Endodermal cell (in vitro differentiated cells): Measurements from ENCODE around the gene ABLIM1. TPM values are rescaled to one million over a fixed set of nuclear protein-coding genes. Genes with fewer than 3 reads are reported as not detected.

Source experiments
- DNase-seq: peaks from one replicate; pipeline ENCODE4 v3.0.0-alpha.2; 2017
- H3K27ac ChIP-seq: 2 replicates; pipeline ENCODE4 v1.5.1; 2013; ENCODE audit warnings: mild to moderate bottlenecking, low read depth, low read length, moderate library complexity
- H3K27me3 ChIP-seq: 2 replicates; pipeline ENCODE4 v1.6.1; 2013; ENCODE audit warnings: mild to moderate bottlenecking, low read length, moderate library complexity; ENCODE audit not compliant: insufficient read depth, control insufficient read depth, poor library complexity, severe bottlenecking
- H3K36me3 ChIP-seq: 2 replicates; pipeline ENCODE4 v1.7.0; 2013; ENCODE audit warnings: mild to moderate bottlenecking, low read length, moderate library complexity; ENCODE audit not compliant: control insufficient read depth, insufficient read depth
- H3K4me1 ChIP-seq: one replicate; pipeline ENCODE4 v1.7.0; 2013; ENCODE audit warnings: low read length; ENCODE audit not compliant: control insufficient read depth, insufficient read depth
- H3K4me3 ChIP-seq: 2 replicates; pipeline ENCODE4 v1.5.1; 2013; ENCODE audit warnings: mild to moderate bottlenecking, low read length, moderate library complexity
- H3K9ac ChIP-seq: 2 replicates; pipeline ENCODE4 v1.6.1; 2013; ENCODE audit warnings: mild to moderate bottlenecking, low read length, moderate library complexity; ENCODE audit not compliant: poor library complexity, severe bottlenecking; ENCODE audit errors: extremely low read depth
- H3K9me3 ChIP-seq: 2 replicates; pipeline ENCODE4 v1.6.1; 2013; ENCODE audit warnings: mild to moderate bottlenecking, low read length, moderate library complexity; ENCODE audit not compliant: control insufficient read depth
- H3K27ac Mint-ChIP-seq: 2 replicates; pipeline ENCODE4 v1.8.0; 2020; ENCODE audit warnings: mixed read lengths
- H3K27me3 Mint-ChIP-seq: 2 replicates; pipeline ENCODE4 v1.8.0; 2021; ENCODE audit warnings: mild to moderate bottlenecking, mixed read lengths; ENCODE audit not compliant: insufficient read depth
- H3K36me3 Mint-ChIP-seq: 2 replicates; pipeline ENCODE4 v1.8.0; 2020; ENCODE audit warnings: low read depth, mixed read lengths
- H3K4me1 Mint-ChIP-seq: 2 replicates; pipeline ENCODE4 v1.8.0; 2020; ENCODE audit warnings: mixed read lengths
- H3K4me3 Mint-ChIP-seq: 2 replicates; pipeline ENCODE4 v1.8.0; 2020; ENCODE audit warnings: mild to moderate bottlenecking, moderate library complexity, mixed read lengths
- H3K9me3 Mint-ChIP-seq: 2 replicates; pipeline ENCODE4 v1.8.0; 2020; ENCODE audit warnings: mild to moderate bottlenecking, mixed read lengths
- WGBS, 2 experiments: methylation state at CpG; one replicate each; pipeline versions ENCODE4 v1.1.5 to v1.1.7; 2013; ENCODE audit warnings: missing lambda C conversion rate in 2 of 2, mixed read lengths in 1 of 2; ENCODE audit not compliant: insufficient coverage in 1 of 2, insufficient read length in 1 of 2; 5-methylcytosine and 5-hydroxymethylcytosine counted together
- total RNA-seq, 2 donors: library from RNA; stranded (reverse); fragmentation: NEBNext Ultra II Directional in 1 of 2; extraction: Animal tissue kit (Norgen Biotek cat#: 25700) in 1 of 2; gene quantifications; 2 replicates in 1 of 2; 3 replicates in 1 of 2; pipeline ENCODE4 v1.2.1, GENCODE V29; 2021
- TF ChIP-seq, protein P1 (sequence below): fragments of 200-600 bp; sonication (generic); conservative IDR thresholded peaks from 2 replicates; pipeline ENCODE4 v1.5.0; 2021; ENCODE audit warnings: antibody characterized with exemption, mild to moderate bottlenecking

Gene ABLIM1
- total RNA-seq, 2 donors from 2014 or later: 39.3 to 49.3 TPM

DNA sequence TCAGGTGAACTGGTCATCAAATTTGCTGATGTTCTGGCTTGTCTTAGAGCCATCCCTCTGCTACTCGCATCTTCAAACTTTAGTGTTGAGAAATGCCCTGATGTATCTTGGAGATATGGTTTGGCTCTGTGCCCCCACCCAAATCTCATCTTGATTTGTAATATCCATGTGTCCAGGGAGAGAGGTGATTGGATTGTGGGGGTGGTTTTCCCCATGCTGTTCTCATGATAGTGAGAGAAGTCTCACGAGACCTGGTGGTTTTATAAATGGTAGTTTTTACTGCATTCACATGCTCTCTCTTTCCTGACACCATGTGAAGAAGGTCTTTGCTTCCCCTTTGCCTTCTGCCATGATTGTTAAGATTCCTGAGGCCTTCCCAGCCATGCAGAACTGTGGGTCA, 179.8 kb downstream of the ABLIM1 start:
- H3K9me3 ChIP-seq: no peaks in the 10 kb centered on the region
- no peaks in the 10 kb centered on the region for H3K27me3 Mint-ChIP-seq
- TF ChIP-seq, protein P1, sequence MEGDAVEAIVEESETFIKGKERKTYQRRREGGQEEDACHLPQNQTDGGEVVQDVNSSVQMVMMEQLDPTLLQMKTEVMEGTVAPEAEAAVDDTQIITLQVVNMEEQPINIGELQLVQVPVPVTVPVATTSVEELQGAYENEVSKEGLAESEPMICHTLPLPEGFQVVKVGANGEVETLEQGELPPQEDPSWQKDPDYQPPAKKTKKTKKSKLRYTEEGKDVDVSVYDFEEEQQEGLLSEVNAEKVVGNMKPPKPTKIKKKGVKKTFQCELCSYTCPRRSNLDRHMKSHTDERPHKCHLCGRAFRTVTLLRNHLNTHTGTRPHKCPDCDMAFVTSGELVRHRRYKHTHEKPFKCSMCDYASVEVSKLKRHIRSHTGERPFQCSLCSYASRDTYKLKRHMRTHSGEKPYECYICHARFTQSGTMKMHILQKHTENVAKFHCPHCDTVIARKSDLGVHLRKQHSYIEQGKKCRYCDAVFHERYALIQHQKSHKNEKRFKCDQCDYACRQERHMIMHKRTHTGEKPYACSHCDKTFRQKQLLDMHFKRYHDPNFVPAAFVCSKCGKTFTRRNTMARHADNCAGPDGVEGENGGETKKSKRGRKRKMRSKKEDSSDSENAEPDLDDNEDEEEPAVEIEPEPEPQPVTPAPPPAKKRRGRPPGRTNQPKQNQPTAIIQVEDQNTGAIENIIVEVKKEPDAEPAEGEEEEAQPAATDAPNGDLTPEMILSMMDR: no peak
- peaks cover 28% of the 10 kb centered on the region for H3K4me1 Mint-ChIP-seq
- H3K27me3 ChIP-seq: no peaks in the 10 kb centered on the region
- H3K4me1 ChIP-seq: peaks cover 8% of the 10 kb centered on the region
- H3K27ac Mint-ChIP-seq: no peak overlapping the region
- no peak overlapping the region for H3K4me3 ChIP-seq
- no peak overlapping the region for H3K4me3 Mint-ChIP-seq
- no peaks in the 10 kb centered on the region for H3K36me3 ChIP-seq
- 83 to 98% methylated on average over 1 to 2 of the region's 2 CpGs for WGBS, 2 experiments
- H3K36me3 Mint-ChIP-seq: no peaks in the 10 kb centered on the region
- H3K27ac ChIP-seq: no peak overlapping the region
- DNase-seq: no peak
- no peaks in the 10 kb centered on the region for H3K9me3 Mint-ChIP-seq
- no peak overlapping the region for H3K9ac ChIP-seq

DNA sequence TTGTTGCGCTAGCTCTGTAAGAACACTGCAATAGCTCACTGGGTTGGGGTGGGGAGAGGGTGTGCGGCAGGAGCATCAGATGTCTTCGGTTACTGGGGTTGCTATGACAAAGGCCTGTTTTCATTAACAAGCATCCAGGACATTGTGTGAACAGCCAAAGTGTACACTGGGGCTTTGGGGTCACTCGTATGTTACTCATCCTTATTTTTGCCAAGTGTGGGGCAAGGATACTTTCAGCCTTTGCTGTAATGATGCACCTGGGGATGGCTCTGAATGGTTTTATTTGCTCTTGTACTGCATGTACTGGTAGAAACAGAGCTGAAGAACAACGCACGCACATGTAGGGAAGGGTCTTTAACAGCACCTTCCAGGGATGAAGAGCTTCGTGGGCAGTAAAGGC, 180.8 kb downstream of the ABLIM1 start:
- TF ChIP-seq, protein P1: no peak
- WGBS, 2 experiments: 93 to 95% methylated on average over 5 to 7 of the region's 7 CpGs
- DNase-seq: no peak
- Histone ChIP-seq H3K9me3 (no peaks in the 10 kb centered on the region), H3K4me3 (no peak overlapping the region), H3K27ac (no peak overlapping the region), H3K36me3 (no peaks in the 10 kb centered on the region), H3K9ac (no peak overlapping the region), H3K4me1 (peaks cover 15% of the 10 kb centered on the region), H3K27me3 (no peaks in the 10 kb centered on the region)
- no peak overlapping the region for H3K4me3 Mint-ChIP-seq
- H3K9me3 Mint-ChIP-seq: no peaks in the 10 kb centered on the region
- no peaks in the 10 kb centered on the region for H3K27me3 Mint-ChIP-seq
- peaks cover 34% of the 10 kb centered on the region for H3K4me1 Mint-ChIP-seq
- H3K36me3 Mint-ChIP-seq: no peaks in the 10 kb centered on the region
- H3K27ac Mint-ChIP-seq: no peak overlapping the region

DNA sequence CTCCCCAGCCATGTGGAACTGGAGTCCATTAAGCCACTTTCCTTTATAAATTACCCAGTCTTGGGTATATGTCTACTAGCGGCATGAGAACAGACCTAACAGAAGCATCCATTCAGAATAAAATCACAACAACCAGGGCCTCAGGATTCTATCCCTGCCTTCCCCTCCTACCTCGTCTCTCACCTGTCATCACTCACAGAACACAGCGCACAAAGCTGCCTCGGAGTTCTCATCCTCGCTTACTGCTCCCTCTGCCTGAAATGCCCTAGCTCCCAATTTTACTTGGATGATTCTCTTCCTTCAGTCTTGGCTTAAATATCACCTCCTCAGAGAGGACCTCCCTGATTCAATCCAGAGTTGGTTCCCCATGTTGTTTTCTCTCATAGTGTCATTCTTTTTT, 183.1 kb downstream of the ABLIM1 start:
- Mint-ChIP-seq H3K4me3 (no peak overlapping the region), H3K9me3 (no peaks in the 10 kb centered on the region), H3K36me3 (peaks cover 3% of the 10 kb centered on the region), H3K27ac (no peak overlapping the region), H3K27me3 (no peaks in the 10 kb centered on the region), H3K4me1 (peaks cover 36% of the 10 kb centered on the region)
- WGBS, 2 experiments: 94 to 96% methylated on average over 3 to 5 of the region's 5 CpGs
- Histone ChIP-seq H3K4me3 (no peak overlapping the region), H3K4me1 (peaks cover 19% of the 10 kb centered on the region), H3K9ac (no peak overlapping the region), H3K27ac (no peak overlapping the region), H3K9me3 (no peaks in the 10 kb centered on the region), H3K27me3 (no peaks in the 10 kb centered on the region), H3K36me3 (no peaks in the 10 kb centered on the region)
- TF ChIP-seq, protein P1: no peak
- DNase-seq: no peak
